GM06990 (cell line): ENCODE measurements around the gene FAM241B.

Experiments used
- DNase-seq: peaks from one replicate; pipeline ENCODE4 v3.0.0-alpha.2; 2011; ENCODE audit not compliant: insufficient read length; ENCODE audit errors: extremely low read depth
- H3K27me3 ChIP-seq: replicated peaks from 2 replicates; pipeline ENCODE4 v1.6.0; 2011; ENCODE audit warnings: low read length; ENCODE audit not compliant: control insufficient read depth, insufficient read depth
- H3K36me3 ChIP-seq: 2 replicates; pipeline ENCODE4 v1.5.1; 2011; ENCODE audit warnings: low read length; ENCODE audit not compliant: control insufficient read depth, insufficient read depth
- H3K4me3 ChIP-seq: replicated peaks from 2 replicates; pipeline ENCODE4 v1.5.1; 2011; ENCODE audit warnings: low read depth, mild to moderate bottlenecking, control low read depth, low read length
- TF ChIP-seq, protein P1 (sequence below): IDR thresholded peaks from 2 replicates; pipeline ENCODE4 v1.5.1; 2011; ENCODE audit warnings: low read length, control low read depth, mild to moderate bottlenecking, inconsistent platforms; ENCODE audit not compliant: insufficient read depth, poor library complexity, severe bottlenecking

FAM241B gene

DNA sequence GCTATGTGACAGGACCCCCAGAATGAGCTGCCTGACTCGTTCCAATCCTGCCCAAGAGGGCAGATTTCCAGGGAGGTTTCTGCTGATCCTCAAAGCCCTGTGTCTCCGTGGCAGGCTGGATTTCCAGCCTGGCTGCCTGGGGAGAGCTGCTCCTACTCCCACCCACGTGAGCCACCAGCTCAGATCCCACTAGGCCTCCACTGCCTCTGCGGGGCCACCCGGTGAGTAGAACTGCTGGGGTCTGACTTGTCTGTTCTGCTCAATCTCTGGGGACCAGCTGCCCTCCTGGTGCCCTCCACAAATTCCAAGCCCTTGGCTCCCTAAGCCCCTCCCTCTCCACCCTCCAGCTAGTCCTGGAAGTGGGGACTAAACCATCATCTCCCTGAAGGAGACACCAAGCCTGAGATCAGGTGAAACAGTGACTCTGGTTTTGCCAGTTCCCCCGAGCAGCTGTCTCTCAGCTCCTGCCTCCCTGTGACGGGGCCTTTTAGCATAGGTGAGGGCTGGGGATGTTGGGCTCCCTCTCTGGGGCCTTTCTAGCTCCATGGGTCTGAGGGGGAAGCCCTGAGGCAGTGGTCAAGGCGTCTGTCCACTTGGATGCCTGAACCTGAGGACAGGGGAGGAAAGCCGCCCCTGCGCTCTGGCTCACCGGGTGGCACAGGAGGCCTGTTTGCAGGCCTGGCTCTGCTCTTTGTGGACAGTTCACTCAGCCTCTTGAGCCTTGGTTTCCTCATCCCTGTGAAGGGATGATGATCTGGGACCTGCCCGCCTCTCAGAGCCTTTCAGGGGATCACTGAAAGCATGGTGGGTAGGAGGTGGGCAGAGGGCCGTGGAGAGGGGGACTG lies 5.6 kb downstream of the FAM241B start:
- H3K27me3 ChIP-seq = no peaks in the 10 kb centered on the region; the same call in 1 of the 2 replicates
- DNase-seq = no peak

DNA sequence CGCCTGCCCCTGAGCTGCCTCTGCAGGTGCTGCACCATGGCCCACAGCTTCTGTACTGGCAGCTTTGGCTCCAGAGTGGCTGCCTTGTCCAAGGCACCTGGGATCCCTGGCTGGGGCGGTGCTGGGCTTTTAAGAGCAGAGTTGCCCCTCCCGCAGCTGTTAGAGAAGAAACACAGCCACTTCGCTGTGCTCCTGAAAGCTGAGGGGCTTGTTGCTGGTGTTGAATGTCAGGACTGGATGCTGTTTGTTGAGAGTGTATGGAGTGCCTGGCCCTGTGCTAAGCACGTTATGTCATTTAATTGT lies 6.2 kb downstream of the FAM241B start:
- Histone ChIP-seq H3K4me3 (no peak overlapping the region), H3K27me3 (no peaks in the 10 kb centered on the region; the same call in 1 of the 2 replicates), H3K36me3 (no peaks in the 10 kb centered on the region)
- TF ChIP-seq, protein P1, sequence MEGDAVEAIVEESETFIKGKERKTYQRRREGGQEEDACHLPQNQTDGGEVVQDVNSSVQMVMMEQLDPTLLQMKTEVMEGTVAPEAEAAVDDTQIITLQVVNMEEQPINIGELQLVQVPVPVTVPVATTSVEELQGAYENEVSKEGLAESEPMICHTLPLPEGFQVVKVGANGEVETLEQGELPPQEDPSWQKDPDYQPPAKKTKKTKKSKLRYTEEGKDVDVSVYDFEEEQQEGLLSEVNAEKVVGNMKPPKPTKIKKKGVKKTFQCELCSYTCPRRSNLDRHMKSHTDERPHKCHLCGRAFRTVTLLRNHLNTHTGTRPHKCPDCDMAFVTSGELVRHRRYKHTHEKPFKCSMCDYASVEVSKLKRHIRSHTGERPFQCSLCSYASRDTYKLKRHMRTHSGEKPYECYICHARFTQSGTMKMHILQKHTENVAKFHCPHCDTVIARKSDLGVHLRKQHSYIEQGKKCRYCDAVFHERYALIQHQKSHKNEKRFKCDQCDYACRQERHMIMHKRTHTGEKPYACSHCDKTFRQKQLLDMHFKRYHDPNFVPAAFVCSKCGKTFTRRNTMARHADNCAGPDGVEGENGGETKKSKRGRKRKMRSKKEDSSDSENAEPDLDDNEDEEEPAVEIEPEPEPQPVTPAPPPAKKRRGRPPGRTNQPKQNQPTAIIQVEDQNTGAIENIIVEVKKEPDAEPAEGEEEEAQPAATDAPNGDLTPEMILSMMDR = no peak
- DNase-seq = no peak

More for the DNA sequence above, 5.6 kb downstream of the FAM241B start:
- Histone ChIP-seq H3K36me3 (no peaks in the 10 kb centered on the region), H3K4me3 (no peak overlapping the region)
- TF ChIP-seq, protein P1 = no peak

DNA sequence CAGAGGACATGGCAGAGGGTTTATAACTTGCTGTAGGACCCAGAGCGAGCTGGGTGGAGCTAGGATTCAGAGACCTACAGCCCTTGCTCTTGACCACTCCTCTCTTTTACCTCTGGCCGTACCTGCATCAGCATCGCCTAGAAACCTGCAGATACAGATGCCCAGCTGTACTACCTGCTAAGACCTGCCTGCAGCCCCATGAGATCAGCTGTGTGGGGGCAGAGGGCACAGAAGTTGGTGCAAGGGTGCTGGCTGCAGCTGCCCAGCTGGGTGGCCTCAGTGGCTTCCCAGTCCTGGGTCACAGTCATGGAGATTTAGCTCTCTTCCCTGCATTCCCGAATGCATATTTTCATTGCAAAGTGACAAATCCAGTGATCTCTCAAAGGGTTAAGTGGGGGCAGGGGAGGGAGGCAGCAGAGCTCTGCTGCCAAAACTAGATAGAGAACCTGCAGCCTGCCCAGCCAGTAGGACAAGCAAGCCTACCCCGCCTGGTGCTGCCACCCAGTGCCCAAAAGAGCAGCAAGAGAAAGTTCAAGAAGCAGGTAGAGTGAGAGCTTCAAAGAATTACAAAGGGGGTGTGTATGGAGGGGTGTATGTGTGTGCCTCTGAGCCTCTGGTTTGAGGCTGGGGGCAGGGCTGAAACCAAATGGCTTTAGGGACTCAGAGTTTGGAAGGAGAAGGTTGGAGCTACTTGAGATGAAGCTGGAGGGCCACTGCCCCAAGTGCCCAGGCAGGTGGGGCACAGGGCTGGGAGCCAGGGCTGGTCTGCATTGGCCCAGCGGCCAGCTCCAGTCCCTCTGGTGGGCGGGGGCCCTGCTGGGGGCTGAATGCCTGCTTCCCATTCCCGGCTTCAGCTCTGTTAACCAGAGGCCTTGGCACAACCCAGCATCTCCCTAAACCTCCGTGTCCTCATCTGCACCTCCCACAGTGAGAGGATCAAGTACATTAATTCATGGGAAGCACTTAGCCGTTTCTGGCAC lies 6.9 kb downstream of the FAM241B start:
- TF ChIP-seq, protein P1 = peak; percentile 54
- no peak for DNase-seq
- no peaks in the 10 kb centered on the region; the same call in none of the 2 replicates for H3K27me3 ChIP-seq
- H3K4me3 ChIP-seq = no peak overlapping the region
- H3K36me3 ChIP-seq = no peaks in the 10 kb centered on the region

DNA sequence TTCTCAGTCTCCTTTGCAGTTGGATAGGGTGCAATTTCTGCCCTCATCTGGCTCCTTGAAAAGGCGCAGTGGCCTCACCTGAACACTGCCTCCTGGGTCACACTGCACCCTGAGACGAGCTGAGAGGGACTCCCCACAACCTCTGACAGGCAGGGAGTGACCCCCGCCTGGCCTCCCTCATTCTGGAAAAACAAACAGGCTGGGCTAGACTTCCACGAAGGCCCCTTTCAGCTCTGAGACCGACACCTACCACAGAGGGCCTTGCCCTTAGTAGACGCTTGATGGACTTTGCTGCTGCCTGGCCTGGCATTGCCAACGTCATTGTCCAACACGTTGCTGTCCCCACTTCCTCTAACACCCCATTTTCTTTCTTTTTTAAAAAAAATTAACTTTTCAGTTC lies 8.6 kb downstream of the FAM241B start:
- Histone ChIP-seq H3K27me3 (no peaks in the 10 kb centered on the region; the same call in none of the 2 replicates), H3K36me3 (no peaks in the 10 kb centered on the region), H3K4me3 (no peak overlapping the region)
- no peak for DNase-seq
- TF ChIP-seq, protein P1 = no peak

DNA sequence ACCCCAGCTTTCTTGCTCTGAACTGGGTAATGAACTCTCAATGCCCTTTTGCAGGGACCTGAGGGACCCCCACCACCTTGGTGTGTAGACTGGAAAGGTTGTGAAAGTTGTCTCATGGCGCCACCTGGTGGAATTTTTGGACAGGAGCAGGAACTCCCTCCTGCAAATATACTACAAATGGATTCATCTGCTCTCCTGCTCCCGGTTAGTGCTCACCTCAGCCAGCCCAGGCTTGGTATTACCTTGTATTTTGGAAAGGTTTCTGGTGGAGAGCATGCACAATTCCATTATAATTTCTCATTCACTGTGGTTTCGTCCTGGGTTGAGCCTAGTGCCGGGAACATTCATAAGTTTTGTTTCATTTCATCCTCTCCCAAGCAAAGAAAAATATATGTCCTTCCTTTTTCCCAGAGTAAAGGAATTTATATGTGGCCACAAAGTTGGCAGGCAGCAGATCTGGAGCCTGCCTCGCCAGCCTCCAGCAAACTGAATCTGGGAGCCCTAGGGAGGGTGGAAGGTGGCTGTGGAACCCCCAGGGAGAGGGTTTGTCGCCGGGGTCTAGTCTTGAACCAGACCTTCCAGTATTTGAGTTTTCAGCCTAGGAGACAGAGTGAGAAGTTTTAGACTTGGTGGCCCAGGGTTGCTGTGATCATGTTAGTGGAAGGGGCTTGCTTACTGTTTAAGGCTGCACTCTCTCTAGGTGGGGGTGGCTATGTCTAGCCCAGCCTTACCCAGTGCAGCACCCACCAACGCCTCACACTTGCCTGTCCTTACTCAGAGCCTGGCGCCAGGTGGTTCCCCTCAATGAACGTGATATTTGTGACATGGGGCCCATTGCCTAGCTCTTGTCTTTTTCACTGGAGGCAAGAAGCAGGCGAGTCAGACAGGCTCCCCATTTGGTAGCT lies 9.5 kb downstream of the FAM241B start:
- Histone ChIP-seq H3K4me3 (no peak overlapping the region), H3K27me3 (no peaks in the 10 kb centered on the region; the same call in none of the 2 replicates), H3K36me3 (no peaks in the 10 kb centered on the region)
- DNase-seq = no peak
- TF ChIP-seq, protein P1 = peak; percentile 71
